HG03378 (cell line): ENCODE data around the gene STUB1.

Source experiments
- ATAC-seq: cut with Tn5 transposase; IDR thresholded peaks from one replicate; pipeline ENCODE4 v1.9.1; 2021; ENCODE audit warnings: mild to moderate bottlenecking, moderate library complexity; ENCODE audit not compliant: unreplicated experiment

STUB1 gene

DNA sequence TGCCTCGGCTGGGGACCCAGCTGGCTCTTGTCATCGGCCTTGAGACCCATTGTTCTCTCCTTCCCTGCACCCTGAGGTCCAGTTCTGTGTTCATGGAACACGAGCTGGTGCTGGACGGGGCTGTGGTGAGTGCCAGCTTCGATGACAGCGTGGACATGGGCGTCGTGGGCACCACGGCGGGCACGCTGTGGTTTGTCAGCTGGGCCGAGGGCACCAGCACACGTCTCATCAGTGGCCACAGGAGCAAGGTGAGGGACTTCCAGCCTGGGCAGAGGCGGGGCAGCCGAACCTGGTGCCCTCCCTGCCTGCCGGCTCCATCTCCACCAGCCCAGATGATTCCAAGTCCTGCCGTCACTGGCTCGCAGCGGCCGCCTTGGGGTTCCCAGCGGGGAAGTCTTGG, 17.6 kb upstream of the STUB1 start:
- no peak for ATAC-seq

GRCh38 chr16:666572-666971, 13.6 kb upstream of the STUB1 start:
- ATAC-seq, result no peak

- ATAC-seq, result no peak
These were observed 13.0 kb upstream of the STUB1 start for GRCh38 chr16:667113-667779.

DNA sequence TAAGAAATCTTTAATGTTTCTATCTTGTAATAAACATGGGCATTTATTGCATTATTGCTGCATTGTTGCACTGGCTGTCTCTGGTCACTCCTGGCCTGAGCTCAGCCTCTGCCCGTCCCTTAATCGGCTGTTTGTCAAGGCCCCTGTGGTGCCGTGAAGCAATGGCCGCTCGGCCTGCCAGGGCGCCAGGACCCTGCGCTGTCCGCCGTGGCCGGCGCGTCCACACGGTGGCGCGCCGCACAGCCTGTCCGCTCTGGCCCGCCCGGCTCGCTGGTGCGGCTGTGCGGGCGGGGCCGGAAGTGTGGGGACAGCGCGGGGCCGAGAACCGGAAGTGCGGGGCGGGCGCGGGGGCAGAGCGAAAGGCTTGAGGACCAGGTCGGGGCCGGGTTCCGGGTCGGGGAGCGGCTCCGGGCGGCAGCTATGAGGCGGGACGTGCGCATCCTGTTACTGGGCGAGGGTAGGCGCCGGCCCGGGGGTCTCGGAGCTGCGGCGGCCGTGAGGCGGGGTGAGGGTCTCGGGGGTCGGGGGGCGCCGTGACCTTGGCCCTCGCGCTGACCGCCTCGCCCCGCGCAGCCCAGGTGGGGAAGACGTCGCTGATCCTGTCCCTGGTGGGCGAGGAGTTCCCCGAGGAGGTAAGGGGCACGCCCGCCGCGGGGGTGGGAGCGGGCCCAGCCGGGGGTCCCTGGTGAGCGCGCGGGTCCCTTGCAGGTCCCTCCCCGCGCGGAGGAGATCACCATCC, 12.3 kb upstream of the STUB1 start, which contains the start of gene RHOT2:
TSS of gene RHOT2 (plus strand) at position 353 of the 739 bp plus-strand sequence. CDS start at position 421, 68 bp downstream.
- no peak for ATAC-seq

GRCh38 chr16:668519-669171, 11.6 kb upstream of the STUB1 start:
- no peak for ATAC-seq

DNA sequence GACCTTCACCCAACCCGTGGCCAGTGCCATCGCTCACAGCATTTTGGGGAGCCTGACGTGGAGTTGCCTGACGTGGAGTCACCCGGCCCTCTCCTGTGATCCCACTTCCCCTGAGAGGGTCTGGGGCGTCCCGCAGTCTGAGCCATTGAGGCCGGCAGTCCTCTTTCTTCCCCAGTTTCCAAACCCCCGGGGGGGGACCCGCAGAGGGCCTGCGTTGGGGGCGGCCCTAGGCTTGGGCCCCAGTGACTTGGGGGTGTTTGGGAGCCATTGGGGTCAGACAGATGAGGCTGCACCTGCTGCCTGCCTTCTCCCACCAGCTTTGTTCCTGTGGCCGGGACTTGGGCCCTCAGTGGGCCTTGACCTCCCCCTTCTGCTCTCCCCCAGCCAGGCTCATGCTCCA, 10.5 kb upstream of the STUB1 start:
- no peak for ATAC-seq

- ATAC-seq, result no peak
These were observed 9.5 kb upstream of the STUB1 start for GRCh38 chr16:670485-671352.

DNA sequence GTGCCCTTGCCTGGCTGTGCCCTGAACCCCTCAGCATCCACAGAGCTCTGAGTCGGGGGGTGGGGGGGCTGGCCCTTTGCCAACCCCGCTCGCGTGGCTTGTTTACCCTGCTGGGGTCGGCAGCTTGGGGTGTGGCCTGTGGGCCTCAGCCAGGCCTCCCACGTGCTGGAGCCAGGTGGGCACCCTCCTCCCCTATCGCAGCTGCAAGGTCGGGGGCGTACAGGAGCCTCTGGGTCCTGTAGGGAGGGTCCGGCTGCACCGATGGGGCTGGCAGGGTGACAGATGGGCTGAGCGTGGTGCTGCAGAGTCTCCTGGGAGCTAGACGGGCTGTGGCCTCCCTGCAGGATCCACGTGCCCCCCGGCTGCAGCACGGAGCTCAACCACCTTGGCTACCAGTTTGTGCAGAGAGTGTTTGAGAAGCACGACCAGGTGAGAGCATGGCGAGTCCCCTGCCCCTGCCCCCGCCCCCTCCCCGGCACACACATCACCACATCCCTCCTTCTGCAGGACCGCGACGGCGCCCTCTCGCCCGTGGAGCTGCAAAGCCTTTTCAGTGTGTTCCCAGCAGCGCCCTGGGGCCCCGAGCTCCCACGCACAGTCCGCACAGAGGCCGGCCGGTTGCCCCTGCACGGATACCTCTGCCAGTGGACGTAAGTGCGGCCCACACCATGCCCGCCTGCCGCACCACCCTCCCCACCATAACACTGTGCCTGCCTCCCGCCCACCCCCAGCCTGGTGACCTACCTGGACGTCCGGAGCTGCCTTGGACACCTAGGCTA, 8.7 kb upstream of the STUB1 start:
- no peak for ATAC-seq

DNA sequence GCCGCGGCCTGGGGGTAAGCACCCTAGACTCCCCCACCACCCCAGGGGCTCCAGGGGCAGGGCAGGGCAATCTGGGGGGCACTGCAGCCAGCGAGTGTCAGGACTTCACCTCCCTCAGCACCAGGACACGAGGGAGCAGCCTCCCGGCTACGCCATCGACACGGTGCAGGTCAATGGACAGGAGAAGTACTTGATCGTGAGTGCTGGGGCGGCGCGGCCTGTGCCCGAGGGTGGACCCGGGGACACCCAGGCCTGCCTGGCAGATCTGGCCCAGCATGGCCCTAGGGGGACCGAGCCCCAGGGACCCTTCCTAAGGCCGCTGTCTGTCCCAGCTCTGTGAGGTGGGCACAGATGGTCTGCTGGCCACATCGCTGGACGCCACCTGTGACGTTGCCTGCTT, 7.8 kb upstream of the STUB1 start:
- no peak for ATAC-seq

GRCh38 chr16:672851-673250, 7.4 kb upstream of the STUB1 start:
- ATAC-seq, result no peak

DNA sequence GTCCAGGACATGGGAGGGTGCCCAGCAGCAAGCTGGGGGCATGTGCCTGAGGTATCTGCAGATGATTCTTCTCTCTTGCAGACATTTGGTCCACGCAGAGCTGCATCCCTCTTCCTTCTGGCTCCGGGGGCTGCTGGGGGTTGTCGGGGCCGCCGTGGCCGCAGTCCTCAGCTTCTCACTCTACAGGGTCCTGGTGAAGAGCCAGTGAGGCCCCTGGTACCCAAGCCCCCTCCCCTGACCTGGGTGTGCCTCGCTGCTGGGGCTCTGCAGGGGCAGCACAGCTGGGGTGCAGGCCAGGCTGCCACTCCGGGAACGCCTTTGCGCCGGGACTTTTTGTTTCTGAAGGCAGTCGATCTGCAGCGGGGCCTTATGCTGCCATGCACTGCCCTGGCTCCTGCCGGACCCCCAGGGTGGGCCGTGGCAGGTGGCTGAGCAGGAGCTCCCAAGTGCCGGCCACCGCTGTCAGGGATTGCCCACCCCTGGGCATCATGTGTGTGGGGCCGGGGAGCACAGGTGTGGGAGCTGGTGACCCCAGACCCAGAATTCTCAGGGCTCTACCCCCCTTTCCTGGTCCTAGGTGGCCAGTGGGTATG, 6.7 kb upstream of the STUB1 start:
- no peak for ATAC-seq

DNA sequence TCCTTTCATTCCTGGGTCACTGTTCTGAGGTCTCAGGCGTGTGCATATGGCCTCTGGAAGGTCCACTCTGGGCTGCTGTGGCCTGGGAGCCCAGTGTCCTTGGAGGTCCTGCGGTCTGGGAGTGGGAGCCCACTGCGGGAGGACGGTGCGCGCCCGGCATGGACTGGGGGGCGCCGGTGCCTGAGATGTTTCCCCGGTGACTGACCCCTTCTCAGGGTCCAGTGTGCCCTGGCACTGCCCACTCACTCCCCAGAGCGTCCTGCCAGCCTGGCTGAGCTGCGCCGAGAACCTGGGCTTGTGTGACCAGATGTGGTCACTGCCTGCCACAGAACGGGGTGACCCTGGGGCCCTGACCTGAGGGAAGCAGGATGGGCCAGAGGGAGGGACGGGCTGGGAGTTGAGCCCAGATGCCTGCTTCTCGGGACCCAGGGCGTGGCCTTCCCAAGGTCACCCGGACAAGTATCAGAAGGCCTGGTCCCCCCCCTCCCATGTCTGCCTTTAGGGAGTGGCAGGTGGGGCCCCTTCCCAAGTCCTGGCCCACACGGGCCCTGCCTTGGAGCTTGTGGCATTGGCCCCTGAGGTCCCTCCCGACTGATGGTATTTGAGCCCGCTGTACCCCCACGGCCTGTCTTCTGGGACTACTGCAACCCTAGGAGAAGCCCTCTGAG, 5.9 kb upstream of the STUB1 start:
- no peak for ATAC-seq

GRCh38 chr16:674968-675883, 5.0 kb upstream of the STUB1 start, which contains the start of gene RHBDL1:
Gene RHBDL1 (plus strand): TSS chr16:675671. CDS start chr16:675791, 120 bp downstream.
- ATAC-seq, result no peak

GRCh38 chr16:675884-676564, 4.2 kb upstream of the STUB1 start:
- ATAC-seq, result no peak

GRCh38 chr16:676565-676902, 3.7 kb upstream of the STUB1 start:
- no peak for ATAC-seq

GRCh38 chr16:676913-677312, 3.3 kb upstream of the STUB1 start:
- ATAC-seq, result no peak

- ATAC-seq, result no peak
These were observed 2.7 kb upstream of the STUB1 start for GRCh38 chr16:677316-678190.
